ENCODE measurements around the gene FOXO3.

- TF ChIP-seq, protein P1, sequence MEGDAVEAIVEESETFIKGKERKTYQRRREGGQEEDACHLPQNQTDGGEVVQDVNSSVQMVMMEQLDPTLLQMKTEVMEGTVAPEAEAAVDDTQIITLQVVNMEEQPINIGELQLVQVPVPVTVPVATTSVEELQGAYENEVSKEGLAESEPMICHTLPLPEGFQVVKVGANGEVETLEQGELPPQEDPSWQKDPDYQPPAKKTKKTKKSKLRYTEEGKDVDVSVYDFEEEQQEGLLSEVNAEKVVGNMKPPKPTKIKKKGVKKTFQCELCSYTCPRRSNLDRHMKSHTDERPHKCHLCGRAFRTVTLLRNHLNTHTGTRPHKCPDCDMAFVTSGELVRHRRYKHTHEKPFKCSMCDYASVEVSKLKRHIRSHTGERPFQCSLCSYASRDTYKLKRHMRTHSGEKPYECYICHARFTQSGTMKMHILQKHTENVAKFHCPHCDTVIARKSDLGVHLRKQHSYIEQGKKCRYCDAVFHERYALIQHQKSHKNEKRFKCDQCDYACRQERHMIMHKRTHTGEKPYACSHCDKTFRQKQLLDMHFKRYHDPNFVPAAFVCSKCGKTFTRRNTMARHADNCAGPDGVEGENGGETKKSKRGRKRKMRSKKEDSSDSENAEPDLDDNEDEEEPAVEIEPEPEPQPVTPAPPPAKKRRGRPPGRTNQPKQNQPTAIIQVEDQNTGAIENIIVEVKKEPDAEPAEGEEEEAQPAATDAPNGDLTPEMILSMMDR (IDR thresholded peaks at IDR 0.05), result no peak
- TF ChIP-seq POLR2A (IDR thresholded peaks at IDR 0.05), result no peak
Measured at GRCh38 chr6:108673602-108674001, 112.9 kb downstream of the FOXO3 start.

Data from testis (tissue), 2 donors.